H1 (cell line): ENCODE measurements around the gene TRNP1. TPM values are rescaled to one million over a fixed set of nuclear protein-coding genes. Genes with fewer than 3 reads are reported as not detected.

Source experiments
- ATF3 ChIP-seq: IDR thresholded peaks from 2 replicates; pipeline ENCODE4 v1.6.1; 2011; ENCODE audit warnings: low read depth, mild to moderate bottlenecking, low read length; ENCODE audit not compliant: insufficient read depth
- CTBP2 ChIP-seq: IDR thresholded peaks from 2 replicates; pipeline ENCODE4 v1.7.0; 2011; ENCODE audit warnings: borderline replicate concordance, mild to moderate bottlenecking, moderate library complexity, mixed read lengths, low read length; ENCODE audit not compliant: insufficient read depth, insufficient read length
- E2F6 ChIP-seq: IDR thresholded peaks from 2 replicates; pipeline ENCODE4 v1.6.1; 2012; ENCODE audit warnings: inconsistent platforms
- HDAC6 ChIP-seq: IDR thresholded peaks from one replicate; pipeline ENCODE4 v1.7.1; 2012; ENCODE audit warnings: low read depth, mild to moderate bottlenecking, inconsistent platforms, low read length, moderate library complexity
- SRF ChIP-seq: IDR thresholded peaks from 2 replicates; pipeline ENCODE4 v1.6.1; 2011; ENCODE audit warnings: mild to moderate bottlenecking, low read depth, low read length, moderate library complexity
- TAF7 ChIP-seq: optimal IDR thresholded peaks from 2 replicates; pipeline ENCODE3; 2011; ENCODE audit warnings: low read depth, mild to moderate bottlenecking, inconsistent platforms, low read length, moderate library complexity, borderline replicate concordance
- polyA plus RNA-seq, 7 experiments: library from polyadenylated mRNA; depleted of rRNA in 3 of 7; stranded (reverse) in 5 of 7; unstranded in 2 of 7; fragments of >200 nt in 5 of 7; fragments of 200-250 nt in 2 of 7; gene quantifications; 1 replicate in 5 of 7; 2 replicates in 1 of 7; 4 replicates in 1 of 7; pipeline versions ENCODE4 v1.2.1 to v1.2.3, GENCODE V29; 2011 to 2013; ENCODE audit warnings: missing spikeins in 2 of 7, mixed read lengths in 2 of 7
- total RNA-seq: library from RNA; stranded (reverse); fragmentation: NEBNext Ultra II Directional; extraction: Animal tissue kit (Norgen Biotek cat#: 25700); gene quantifications from 2 replicates; pipeline ENCODE4 v1.2.1, GENCODE V29; 2021

Gene TRNP1
- total and polyA plus RNA-seq, 2 of the 8 experiments (the other 6 are each of a cell fraction or from before 2014, with no cell fraction given) = 51.7 to 102 TPM

- no peak for TF ChIP-seq TAF7
- no peak for TF ChIP-seq ATF3
- no peak for TF ChIP-seq SRF
- TF ChIP-seq E2F6 = no peak
- TF ChIP-seq HDAC6 = no peak
- TF ChIP-seq CTBP2 = no peak
These were observed 2.0 kb upstream of the TRNP1 start (continued) for GRCh38 chr1:26991310-26992116.
